ENCODE results near the gene C3orf70.

DNA sequence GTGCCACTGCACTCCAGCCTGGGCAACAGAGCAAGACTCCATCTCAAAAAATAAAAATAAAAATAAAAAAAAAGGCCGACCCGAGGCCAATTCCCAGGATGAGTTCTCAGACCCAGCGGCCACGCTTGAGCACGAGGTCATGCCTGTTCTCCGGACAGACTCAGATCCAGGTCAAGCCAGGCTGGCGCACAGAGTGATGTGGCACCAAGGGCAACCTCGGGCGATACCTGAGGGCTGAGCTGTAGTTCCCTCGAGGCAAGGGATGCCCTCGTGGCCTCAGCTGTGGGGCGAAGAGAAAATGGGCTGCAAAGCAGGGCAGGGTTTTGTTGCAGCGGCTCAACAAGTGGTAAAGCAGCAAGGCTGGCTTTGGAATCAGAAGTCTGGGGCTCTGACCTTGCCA lies 77.3 kb downstream of the C3orf70 start:
- no peak for TF ChIP-seq CTCF (IDR thresholded peaks at IDR 0.05)
- no peak for TF ChIP-seq ZFX (IDR thresholded peaks at IDR 0.05; ENCODE audit: borderline replicate concordance)

Data from 22Rv1 (cell line).